Measurements from ENCODE around the gene DRP2. TPM values are rescaled to one million over a fixed set of nuclear protein-coding genes. Genes with fewer than 3 reads are reported as not detected.
"Not testable (repeated sequence)": the region's sequence is repeated elsewhere in the genome, so short reads cannot be mapped to it uniquely, and the experiment has no call there.

DRP2 gene
- polyA plus RNA-seq, 4 donors, result 1.5 to 2.2 (median 2.2) TPM

DNA sequence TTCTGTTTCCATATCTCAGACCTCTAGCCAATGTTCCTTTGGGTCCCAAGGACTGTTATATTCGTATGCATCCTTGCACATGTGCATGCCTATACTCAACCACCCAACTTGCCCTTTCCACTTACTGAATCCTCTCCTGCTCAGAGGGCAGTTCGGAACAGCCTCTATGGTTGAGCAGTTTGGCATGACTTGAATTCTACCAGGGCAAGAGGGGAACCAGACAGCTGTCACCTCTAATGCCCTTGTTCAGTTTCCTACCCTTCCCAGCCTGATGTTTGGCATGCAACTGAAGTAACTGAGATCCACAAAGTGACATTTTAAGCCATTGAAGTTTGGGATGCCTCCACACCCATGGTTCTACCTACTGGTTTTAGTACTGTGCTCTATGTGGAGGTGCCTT lies 17.5 kb downstream of the DRP2 start:
- DNase-seq (ENCODE audit: low read depth in 4 of 4, low spot score in 2 of 4), result no peak

DNA sequence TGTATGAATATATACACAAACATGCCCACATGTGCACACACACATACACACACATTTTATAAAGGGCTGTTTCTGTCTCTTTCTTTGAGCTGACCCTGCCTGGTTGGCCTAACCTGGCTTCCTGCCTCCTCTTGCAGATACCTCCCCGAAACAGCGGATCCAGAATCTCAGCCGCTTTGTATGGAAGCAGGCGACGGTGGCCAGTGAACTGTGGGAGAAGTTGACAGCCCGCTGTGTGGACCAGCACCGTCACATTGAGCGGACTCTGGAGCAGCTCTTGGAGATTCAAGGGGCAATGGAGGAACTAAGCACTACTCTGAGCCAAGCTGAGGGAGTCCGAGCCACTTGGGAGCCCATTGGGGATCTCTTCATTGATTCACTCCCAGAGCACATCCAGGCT lies 21.9 kb downstream of the DRP2 start:
- DNase-seq (ENCODE audit: low read depth in 4 of 4, low spot score in 2 of 4), result no peak

DNA sequence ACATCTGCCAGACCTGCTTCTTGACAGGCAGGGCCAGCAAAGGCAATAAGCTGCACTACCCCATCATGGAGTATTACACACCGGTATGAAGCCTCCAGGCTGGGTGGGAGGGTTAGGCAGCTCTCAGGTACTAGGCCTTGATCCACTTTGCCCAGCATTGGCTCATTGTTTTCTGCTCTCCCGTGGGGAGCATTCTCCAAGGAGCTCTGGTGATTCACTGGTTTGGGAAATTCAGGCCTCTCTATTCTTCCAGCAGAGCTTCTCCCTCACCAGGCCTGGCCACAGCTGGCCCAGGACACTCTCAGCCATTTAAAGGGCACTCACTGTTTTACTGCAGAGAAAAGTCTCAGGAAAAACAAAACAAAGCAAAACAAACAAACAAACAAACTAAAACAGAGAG lies 33.0 kb downstream of the DRP2 start:
- DNase-seq (ENCODE audit: low read depth in 4 of 4, low spot score in 2 of 4), result no peak

DNA sequence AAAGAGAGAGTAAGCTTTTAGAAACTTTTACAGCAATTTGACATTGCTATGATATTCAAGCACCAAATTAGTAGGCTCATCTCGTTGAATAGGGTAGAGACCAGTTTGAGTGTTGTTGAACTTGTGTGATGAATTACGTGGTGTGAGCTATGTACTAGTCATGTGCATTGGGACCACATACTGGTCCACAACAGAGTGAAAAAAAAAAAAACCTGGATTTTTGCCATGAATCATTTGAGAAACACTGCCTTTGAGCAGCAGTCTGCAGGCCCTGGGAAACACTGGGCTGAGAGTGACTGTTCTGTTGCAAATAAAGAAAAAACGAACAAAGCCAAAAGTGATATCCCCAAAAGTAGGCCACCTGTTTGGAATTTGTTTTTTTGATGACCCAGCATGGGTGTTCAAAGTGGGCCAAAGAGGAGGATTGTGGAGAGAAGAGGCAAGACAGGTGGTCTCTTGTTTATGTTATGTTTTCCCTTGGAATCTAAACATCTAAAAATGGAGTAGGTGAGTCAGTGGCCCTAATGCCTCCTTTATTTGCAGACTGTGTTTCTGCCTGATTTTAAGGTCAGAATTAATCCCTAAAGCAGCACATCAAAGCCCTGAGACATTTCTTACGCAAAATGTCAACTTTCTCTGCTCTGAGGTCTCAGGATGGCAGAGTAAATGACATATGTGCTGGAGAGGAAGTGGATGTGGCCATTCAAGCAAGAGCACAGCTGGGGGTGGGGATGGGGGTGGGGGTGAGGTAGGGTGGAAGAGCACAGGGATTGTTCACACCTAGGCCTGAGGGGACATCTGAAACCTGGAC lies 38.1 kb downstream of the DRP2 start:
- DNase-seq (ENCODE audit: low read depth in 4 of 4, low spot score in 2 of 4), result no peak

DNA sequence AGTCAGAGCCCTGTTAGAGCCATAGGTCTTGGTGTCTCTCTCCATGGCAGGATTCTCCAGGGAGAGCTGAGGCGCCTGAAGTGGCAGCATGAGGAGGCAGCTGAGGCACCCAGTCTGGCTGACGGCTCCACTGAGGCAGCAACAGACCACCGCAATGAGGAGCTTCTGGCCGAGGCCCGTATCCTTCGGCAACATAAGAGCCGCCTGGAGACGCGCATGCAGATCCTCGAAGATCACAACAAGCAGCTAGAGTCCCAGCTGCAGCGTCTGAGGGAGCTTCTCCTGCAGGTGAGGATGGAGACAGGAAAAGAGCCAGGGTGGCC lies 38.6 kb downstream of the DRP2 start:
- DNase-seq (ENCODE audit: low read depth in 4 of 4, low spot score in 2 of 4), result no peak

DNA sequence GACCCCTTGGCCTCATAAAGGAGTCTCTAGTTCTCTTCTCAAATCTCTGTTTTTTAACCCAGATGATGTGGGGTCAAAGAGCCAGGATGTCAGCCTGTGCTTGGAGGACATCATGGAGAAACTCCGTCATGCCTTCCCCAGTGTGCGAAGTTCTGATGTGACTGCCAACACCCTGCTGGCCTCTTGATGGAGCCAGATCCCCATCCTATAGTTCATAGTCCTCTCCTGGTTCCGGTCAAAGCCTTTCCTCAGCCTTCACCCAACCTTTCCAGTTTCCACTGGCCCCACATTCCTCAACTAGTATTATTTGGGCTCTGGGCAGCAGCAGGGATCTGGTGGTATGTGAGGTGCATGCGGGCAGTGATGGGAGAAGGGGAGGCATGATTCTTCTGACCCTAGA lies 40.8 kb downstream of the DRP2 start:
- no peak for DNase-seq (ENCODE audit: low read depth in 4 of 4, low spot score in 2 of 4)

DNA sequence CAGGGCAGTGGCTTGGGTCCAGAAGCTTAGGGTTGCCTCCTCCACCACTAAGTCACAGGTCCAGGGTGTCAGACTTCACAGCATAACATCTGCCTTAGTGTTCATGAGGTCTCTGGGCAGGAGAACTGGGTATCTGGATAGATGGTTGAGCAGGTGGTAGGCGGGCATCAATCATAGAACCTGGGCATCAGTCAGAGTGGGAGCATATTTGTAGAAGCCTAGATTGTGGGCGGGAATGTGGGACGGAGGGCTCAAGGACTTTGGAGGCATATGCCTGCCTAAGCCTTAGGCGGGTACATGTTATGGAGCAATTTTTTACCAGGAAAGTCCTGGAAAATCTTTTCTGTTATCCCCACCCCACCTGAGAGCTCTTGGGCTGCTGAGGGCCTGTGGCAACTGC lies 43.0 kb downstream of the DRP2 start:
- no peak for DNase-seq (ENCODE audit: low read depth in 4 of 4, low spot score in 2 of 4)

DNA sequence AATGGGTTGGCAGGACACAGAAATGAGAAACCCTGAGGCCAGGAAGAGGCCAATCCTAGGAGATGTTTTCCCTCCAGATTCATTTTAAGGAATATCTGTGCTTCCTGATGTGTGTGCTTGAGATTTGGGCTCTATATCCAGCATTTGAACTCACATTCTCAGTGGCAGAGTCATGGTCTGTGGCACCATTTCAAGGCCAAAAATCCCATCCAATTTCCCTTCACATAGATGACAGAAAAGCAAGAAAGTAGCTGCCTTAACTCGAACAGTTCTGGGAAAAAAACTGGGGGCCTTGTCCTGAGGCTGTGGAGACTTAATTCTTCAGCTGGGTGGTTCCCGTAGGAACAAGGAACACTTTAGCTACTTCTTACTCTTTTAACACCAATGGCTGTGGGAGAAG lies 44.2 kb downstream of the DRP2 start:
- DNase-seq (ENCODE audit: low read depth in 4 of 4, low spot score in 2 of 4), result no peak

DNA sequence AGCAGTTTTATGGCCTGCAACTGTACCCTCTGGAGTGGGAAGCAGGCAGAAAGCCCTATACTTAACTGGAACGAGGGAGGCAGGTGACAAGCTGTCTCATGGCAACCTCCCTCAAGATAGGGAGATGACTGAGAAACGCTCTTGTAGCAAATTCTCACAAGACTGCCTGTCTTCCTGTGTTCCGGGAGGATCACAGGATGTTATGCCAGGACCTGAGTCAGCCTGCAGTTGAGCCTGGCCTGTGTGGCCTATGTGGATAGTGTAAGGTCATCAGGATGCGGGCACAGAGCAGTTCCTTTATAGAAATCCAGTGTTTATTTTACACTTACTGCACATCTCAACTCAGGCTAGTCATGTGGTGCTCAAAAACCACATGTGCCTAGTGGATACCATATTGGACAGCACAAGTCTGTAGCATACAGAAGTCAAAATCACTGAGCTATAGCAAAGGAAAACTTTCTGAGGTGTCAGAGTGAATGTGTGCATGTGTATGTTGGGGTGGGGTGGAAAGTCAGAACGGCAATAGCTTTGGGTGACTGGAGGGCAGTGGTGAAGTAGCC lies 46.4 kb downstream of the DRP2 start:
- DNase-seq (ENCODE audit: low read depth in 4 of 4, low spot score in 2 of 4), result no peak

DNA sequence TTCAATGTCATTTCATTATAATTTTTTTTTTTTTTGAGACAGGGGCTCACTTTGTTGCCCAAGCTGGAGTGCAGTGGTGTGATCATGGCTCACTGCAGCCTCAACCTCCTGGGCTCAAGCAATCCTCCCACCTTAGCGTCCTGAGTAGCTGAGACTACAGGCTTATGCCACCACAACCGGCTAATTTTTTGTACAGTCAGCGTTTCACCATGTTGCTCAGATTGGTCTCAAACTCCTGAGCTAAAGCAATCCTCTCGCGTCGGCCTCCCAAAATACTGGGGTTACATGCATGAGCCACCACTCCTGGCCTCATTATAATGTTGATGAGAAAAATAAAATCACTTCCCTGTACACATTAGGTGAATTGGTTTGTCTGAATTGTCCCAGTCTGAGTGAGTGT lies 54.6 kb downstream of the DRP2 start:
- DNase-seq (ENCODE audit: low read depth in 4 of 4, low spot score in 2 of 4), result no peak

DNA sequence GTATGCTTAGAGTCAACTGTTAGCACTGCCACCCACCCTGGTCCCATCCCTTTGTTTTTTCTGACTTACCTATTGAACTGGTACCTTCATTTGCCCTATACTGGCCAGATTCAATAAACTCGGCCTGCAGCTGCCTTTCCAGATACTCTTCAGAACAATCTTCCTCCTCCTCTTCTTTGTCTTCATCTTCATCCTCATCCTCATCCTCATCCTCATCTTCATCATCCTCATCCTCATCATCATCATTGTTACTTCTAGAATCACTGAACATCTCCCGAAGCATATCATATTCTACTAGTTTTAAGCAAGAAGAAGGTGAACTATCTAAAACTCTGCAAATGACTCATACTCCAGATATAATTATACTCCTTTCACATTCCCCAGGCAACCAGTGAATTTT lies 56.7 kb downstream of the DRP2 start:
- no peak for DNase-seq (ENCODE audit: low read depth in 4 of 4, low spot score in 2 of 4)

DNA sequence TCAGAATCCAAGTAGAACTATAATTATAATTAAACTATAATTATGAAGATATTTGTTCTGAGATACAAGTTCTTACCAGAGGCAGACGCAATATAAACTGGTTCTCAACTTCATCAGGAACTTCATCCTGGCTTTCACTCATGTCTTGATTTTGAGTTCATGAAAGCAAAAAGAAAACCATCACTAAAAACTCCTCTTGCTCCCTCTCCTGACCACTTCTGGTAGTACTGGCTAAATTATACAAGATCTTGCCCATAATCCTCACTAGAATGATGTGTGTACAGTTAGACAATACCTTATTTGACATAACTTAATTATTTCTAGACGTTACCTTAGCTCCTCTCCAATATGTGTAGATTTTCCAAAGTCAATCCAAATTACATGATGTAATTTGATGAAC lies 67.8 kb downstream of the DRP2 start:
- DNase-seq (ENCODE audit: low read depth in 4 of 4, low spot score in 2 of 4), result peak in 2 of 4 donors; percentile 6 to 19

DNA sequence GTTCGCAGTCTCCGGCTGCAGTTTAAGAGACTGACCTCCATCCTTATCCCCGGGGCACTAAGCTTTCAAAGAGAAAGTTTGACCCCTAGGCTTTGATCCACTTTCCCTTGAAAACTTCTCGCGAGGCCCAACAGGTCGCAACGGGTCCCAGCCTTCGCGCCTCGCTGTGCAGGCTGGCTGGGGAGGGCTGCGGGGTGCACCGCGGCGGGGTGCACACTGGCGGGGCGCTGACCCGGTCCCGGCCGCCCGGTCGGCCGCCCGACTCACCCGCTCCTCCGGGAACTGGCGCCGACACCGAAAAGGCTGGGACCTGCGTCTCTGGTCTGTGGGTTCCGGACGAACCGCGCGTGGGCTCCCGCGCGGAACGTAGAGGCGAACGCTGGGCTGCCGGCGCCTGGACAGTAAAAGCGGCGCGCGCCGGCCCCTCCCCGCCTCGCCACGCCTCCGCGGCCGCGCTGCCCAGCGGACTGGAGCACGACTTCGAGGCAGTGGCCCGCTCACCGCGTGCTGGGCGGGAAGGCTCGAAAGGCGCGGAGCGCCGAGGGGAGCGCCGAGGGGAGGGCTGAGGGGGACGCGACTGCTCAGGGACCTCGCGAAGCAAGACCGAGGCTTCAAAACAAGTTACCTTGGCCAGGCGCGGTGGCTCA lies 71.5 kb downstream of the DRP2 start, which contains the start of gene TAF7L:
TAF7L (minus strand) TSS at position 378 of the 647 bp plus-strand sequence. CDS start 3,791 bp downstream, outside the sequence.
- no peak for DNase-seq (ENCODE audit: low read depth in 4 of 4, low spot score in 2 of 4)

DNA sequence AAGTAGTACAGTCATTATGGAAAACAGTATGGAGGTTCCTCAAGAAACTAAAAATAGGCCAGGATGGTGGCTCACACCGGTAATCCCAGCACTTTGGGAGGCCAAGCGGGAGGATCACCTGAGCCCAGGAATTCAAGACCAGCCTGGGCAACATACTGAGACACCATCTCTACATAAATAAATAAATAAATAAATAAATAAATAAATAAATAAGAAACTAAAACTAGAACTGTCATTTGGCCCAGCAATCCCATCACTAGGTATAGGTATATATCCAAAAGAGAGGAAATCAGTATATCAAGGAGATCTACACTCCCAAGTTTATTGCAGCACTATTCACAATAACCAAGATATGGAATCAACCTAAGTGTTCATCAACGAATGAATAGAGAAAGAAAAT lies 76.0 kb downstream of the DRP2 start:
- not testable (repeated sequence) for DNase-seq (ENCODE audit: low read depth in 4 of 4, low spot score in 2 of 4)

DNA sequence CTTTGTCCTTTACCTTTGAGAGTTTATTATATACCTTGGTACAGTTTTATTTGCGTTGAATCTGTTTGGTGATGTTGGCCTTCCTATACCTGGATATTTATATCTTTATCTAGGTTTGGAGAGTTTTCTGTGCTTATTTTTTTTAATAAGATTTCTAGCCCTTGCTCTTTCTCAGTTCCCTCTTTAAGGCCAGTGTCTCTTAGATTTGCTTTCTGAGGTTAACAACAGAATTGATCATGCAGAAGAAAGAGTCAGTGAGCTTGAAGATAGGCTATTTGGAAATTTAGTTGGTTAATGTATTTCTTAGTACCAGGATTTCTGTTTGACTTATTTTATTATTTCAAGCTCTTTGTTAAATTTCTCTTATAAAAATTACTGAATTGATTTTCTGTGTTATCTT lies 84.2 kb downstream of the DRP2 start:
- DNase-seq (ENCODE audit: low read depth in 4 of 4, low spot score in 2 of 4), result no peak

Other genes starting within 250 kb of the DRP2 start
- 10 to 100 TPM; 10.1 to 12.6 (median 12.2) TPM for gene TRMT2B, start 167.7 kb upstream of the DRP2 start, polyA plus RNA-seq (ENCODE audit: insufficient read length in 4 of 4)
- gene TMEM35A, start 140.9 kb upstream of the DRP2 start, polyA plus RNA-seq (ENCODE audit: insufficient read length in 4 of 4), result 1 to 10 TPM; 7.2 to 9.7 (median 8.5) TPM
- 1 to 10 TPM; 7.3 to 9.9 (median 8.4) TPM for gene CENPI, start 121.6 kb upstream of the DRP2 start, polyA plus RNA-seq (ENCODE audit: insufficient read length in 4 of 4)
- under 1 TPM; 0.28 to 0.84 (median 0.67) TPM for gene TAF7L, start 71.5 kb downstream of the DRP2 start, polyA plus RNA-seq (ENCODE audit: insufficient read length in 4 of 4)
- 10 to 100 TPM; 17.9 to 22.4 (median 19.2) TPM for gene TIMM8A, start 129.0 kb downstream of the DRP2 start, polyA plus RNA-seq (ENCODE audit: insufficient read length in 4 of 4)
- gene BTK, start 166.4 kb downstream of the DRP2 start, polyA plus RNA-seq (ENCODE audit: insufficient read length in 4 of 4), result 1 to 10 TPM; 1.8 to 2.8 (median 2.4) TPM
- 1,000 to 10,000 TPM in 3 of 4 donors, 100 to 1,000 TPM in 1; 980 to 1,573 (median 1,128) TPM for gene RPL36A, start 171.2 kb downstream of the DRP2 start, polyA plus RNA-seq (ENCODE audit: insufficient read length in 4 of 4)
- gene GLA, start 188.1 kb downstream of the DRP2 start, polyA plus RNA-seq (ENCODE audit: insufficient read length in 4 of 4), result 10 to 100 TPM; 29.8 to 38.8 (median 31.8) TPM
- 100 to 1,000 TPM; 106 to 165 (median 136) TPM for gene HNRNPH2, start 188.4 kb downstream of the DRP2 start, polyA plus RNA-seq (ENCODE audit: insufficient read length in 4 of 4)